DND-41 (cell line): Measurements from ENCODE around the gene GPRC5A.

Experiments
- EZH2 ChIP-seq: IDR thresholded peaks from 3 replicates; pipeline ENCODE4 v1.6.1; 2012; ENCODE audit warnings: borderline replicate concordance, low read depth, mild to moderate bottlenecking, moderate library complexity, low read length, inconsistent platforms; ENCODE audit not compliant: severe bottlenecking
- TF ChIP-seq, protein P1 (sequence below): IDR thresholded peaks from 2 replicates; pipeline ENCODE4 v1.5.1; 2012; ENCODE audit warnings: borderline replicate concordance, low read length, moderate library complexity, mild to moderate bottlenecking; ENCODE audit not compliant: poor library complexity, severe bottlenecking; ENCODE audit errors: extremely low read depth

DNA sequence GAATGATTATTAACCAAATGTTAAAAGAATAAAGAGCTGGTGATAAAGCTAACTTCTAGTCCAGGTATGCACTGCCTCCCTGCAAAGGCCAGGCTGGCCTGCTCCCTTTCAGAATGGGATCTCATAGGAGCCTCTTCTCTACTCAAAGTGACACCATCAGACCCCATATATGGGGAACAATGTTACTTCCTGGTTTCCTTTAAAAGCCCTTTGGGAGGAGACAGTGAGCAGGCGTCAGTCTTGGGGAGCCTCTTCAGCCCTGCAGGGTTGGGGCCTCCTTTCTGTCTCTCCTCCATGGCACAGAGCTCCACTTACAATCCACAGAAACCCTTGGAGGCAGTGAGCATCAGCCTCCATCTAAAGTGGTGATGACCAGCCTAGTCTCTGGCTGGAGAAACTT is 17.3 kb upstream of the GPRC5A start:
- TF ChIP-seq, protein P1, sequence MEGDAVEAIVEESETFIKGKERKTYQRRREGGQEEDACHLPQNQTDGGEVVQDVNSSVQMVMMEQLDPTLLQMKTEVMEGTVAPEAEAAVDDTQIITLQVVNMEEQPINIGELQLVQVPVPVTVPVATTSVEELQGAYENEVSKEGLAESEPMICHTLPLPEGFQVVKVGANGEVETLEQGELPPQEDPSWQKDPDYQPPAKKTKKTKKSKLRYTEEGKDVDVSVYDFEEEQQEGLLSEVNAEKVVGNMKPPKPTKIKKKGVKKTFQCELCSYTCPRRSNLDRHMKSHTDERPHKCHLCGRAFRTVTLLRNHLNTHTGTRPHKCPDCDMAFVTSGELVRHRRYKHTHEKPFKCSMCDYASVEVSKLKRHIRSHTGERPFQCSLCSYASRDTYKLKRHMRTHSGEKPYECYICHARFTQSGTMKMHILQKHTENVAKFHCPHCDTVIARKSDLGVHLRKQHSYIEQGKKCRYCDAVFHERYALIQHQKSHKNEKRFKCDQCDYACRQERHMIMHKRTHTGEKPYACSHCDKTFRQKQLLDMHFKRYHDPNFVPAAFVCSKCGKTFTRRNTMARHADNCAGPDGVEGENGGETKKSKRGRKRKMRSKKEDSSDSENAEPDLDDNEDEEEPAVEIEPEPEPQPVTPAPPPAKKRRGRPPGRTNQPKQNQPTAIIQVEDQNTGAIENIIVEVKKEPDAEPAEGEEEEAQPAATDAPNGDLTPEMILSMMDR: no peak
- no peak for TF ChIP-seq EZH2
